GM23338 (cell line): Measurements from ENCODE around the gene PTPRN2. TPM values are rescaled to one million over a fixed set of nuclear protein-coding genes. Genes with fewer than 3 reads are reported as not detected.

Experiments
- ATAC-seq: fragments of 200-7000 bp; cut with Tn5 transposase; 3 replicates; pipeline ENCODE4 v1.9.1; 2020
- DNase-seq: peaks from one replicate; pipeline ENCODE4 v3.0.0-alpha.2; 2015; ENCODE audit warnings: low spot score
- H2AFZ ChIP-seq: fragments of 200-600 bp; sonication (generic); 2 replicates; pipeline ENCODE4 v1.8.0; 2016; ENCODE audit warnings: antibody characterized with exemption, mild to moderate bottlenecking, moderate library complexity
- H3F3A ChIP-seq: fragments of 200-600 bp; sonication (generic); replicated peaks from 2 replicates; pipeline ENCODE4 v1.8.0; 2017; ENCODE audit warnings: antibody characterized with exemption, mixed run types, low read depth
- H3K27ac ChIP-seq: fragments of 200-600 bp; sonication (generic); 2 replicates; pipeline ENCODE4 v1.6.1; 2016; ENCODE audit warnings: low read depth
- H3K27me3 ChIP-seq: fragments of 200-600 bp; sonication (generic); 2 replicates; pipeline ENCODE4 v1.8.0; 2016; ENCODE audit warnings: mild to moderate bottlenecking, mixed run types, moderate library complexity; ENCODE audit not compliant: insufficient read depth
- H3K36me3 ChIP-seq: fragments of 200-600 bp; sonication (generic); 2 replicates; pipeline ENCODE4 v1.8.0; 2016; ENCODE audit warnings: mild to moderate bottlenecking; ENCODE audit not compliant: insufficient read depth
- H3K4me1 ChIP-seq: fragments of 200-600 bp; sonication (generic); 2 replicates; pipeline ENCODE4 v1.8.0; 2016; ENCODE audit warnings: mild to moderate bottlenecking, moderate library complexity; ENCODE audit not compliant: insufficient read depth
- H3K4me2 ChIP-seq: fragments of 200-600 bp; sonication (generic); 2 replicates; pipeline ENCODE4 v1.7.1; 2017; ENCODE audit warnings: mixed run types
- H3K4me3 ChIP-seq: fragments of 200-600 bp; sonication (generic); 2 replicates; pipeline ENCODE4 v1.6.1; 2016; ENCODE audit warnings: mixed run types
- H3K79me2 ChIP-seq: fragments of 200-600 bp; sonication (generic); replicated peaks from 2 replicates; pipeline ENCODE4 v1.8.0; 2017; ENCODE audit warnings: mild to moderate bottlenecking; ENCODE audit not compliant: insufficient read depth
- H3K9me2 ChIP-seq: fragments of 200-600 bp; sonication (generic); 2 replicates; pipeline ENCODE4 v1.8.0; 2017; ENCODE audit not compliant: insufficient read depth
- H4K20me1 ChIP-seq: fragments of 200-600 bp; sonication (generic); replicated peaks from 2 replicates; pipeline ENCODE4 v1.8.0; 2017; ENCODE audit warnings: mild to moderate bottlenecking; ENCODE audit not compliant: insufficient read depth
- H3K27ac Mint-ChIP-seq: 2 replicates; pipeline ENCODE4 v1.8.0; 2020; ENCODE audit warnings: inconsistent platforms, mild to moderate bottlenecking, moderate library complexity, mixed read lengths
- H3K27me3 Mint-ChIP-seq: 3 replicates; pipeline ENCODE4 v1.8.0; 2022; ENCODE audit warnings: low read depth, mild to moderate bottlenecking, moderate library complexity, mixed read lengths, inconsistent platforms; ENCODE audit not compliant: insufficient read depth, poor library complexity
- H3K36me3 Mint-ChIP-seq: 3 replicates; pipeline ENCODE4 v1.8.0; 2021; ENCODE audit warnings: low read depth, mild to moderate bottlenecking, inconsistent platforms, moderate library complexity, mixed read lengths
- H3K4me1 Mint-ChIP-seq: 3 replicates; pipeline ENCODE4 v1.8.0; 2020; ENCODE audit warnings: mild to moderate bottlenecking, inconsistent platforms, mixed read lengths
- H3K4me3 Mint-ChIP-seq: 3 replicates; pipeline ENCODE4 v1.8.0; 2021; ENCODE audit warnings: moderate library complexity, mild to moderate bottlenecking, inconsistent platforms, mixed read lengths
- H3K9me3 Mint-ChIP-seq: 3 replicates; pipeline ENCODE4 v1.8.0; 2020; ENCODE audit warnings: moderate library complexity, mild to moderate bottlenecking, inconsistent platforms, mixed read lengths
- POLR2AphosphoS5 ChIP-seq: IDR thresholded peaks from 2 replicates; pipeline ENCODE4 v1.6.1; 2016; ENCODE audit warnings: antibody characterized with exemption, low read depth
- STAT1 ChIP-seq: IDR thresholded peaks from one replicate; pipeline ENCODE4 v1.6.1; 2016; ENCODE audit warnings: antibody characterized with exemption; ENCODE audit not compliant: unreplicated experiment
- ZNF114 ChIP-seq: fragments of 250-450 bp; sonication (Bioruptor Pico); IDR thresholded peaks from 2 replicates; pipeline ENCODE4 v1.5.0; 2020; ENCODE audit warnings: mild to moderate bottlenecking, moderate library complexity
- polyA plus RNA-seq: library from polyadenylated mRNA; unstranded; fragments of >200 nt; fragmentation: Nextera tagmentation; extraction: Ambion mirVana; gene quantifications from 2 replicates; pipeline ENCODE4 v1.2.1, GENCODE V29; 2016
- total RNA-seq: library from RNA; depleted of rRNA; stranded (reverse); fragments of >200 nt; shearing (Covaris generic); gene quantifications from 2 replicates; pipeline ENCODE4 v1.2.3, GENCODE V29; 2014
- TF ChIP-seq, protein P1 (sequence below): IDR thresholded peaks from one replicate; pipeline ENCODE4 v1.6.1; 2018; ENCODE audit warnings: antibody characterized with exemption; ENCODE audit not compliant: unreplicated experiment
- TF ChIP-seq, protein P2 (sequence below), 2 experiments: fragments of 200-600 bp in 1 of 2; sonication (generic) in 1 of 2; conservative IDR thresholded peaks; 2 replicates each; pipeline versions ENCODE4 v1.5.1 to v1.6.1; 2016 to 2017; ENCODE audit warnings: antibody characterized with exemption in 2 of 2, low read depth in 2 of 2, mild to moderate bottlenecking in 2 of 2, moderate library complexity in 1 of 2
- TF ChIP-seq, protein P3 (sequence below): IDR thresholded peaks from 2 replicates; pipeline ENCODE4 v1.6.1; 2016; ENCODE audit warnings: antibody characterized with exemption

Gene PTPRN2
- total and polyA plus RNA-seq, 2 experiments from 2014 or later, result 0.87 to 4.0 TPM

DNA sequence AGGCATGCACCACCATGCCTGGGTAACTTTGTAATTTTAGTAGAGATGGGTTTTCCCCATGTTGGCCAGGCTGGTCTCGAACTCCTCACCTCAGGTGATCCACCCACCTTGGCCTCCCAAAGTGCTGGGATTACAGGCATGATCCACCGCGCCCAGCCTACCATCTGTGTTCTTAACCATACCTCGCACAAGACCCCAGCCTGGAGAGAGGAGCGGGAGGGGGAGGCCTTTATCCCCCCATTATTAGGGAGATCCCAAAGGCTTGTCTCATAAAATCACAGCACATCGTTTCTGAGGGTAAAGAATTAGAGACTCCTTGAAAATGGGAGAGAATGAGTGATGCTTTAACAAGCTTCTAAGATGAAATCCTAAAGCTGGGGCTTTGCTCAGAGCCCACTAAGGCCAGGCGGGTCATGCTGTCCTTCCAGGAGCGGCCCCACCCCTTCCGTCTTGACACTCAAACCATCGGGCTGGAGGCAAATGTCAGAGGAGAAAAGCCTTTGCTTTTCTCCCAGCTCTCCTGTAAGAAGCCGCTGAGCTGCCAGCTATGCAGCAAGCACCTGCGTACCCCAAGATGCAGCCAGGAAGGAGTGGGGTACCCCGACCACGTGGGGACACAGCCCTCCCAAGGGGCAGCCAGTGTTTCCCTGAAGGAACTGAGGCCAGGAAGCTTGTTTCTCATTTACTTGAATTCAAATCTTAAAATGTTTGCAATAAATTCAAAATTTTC, 339.7 kb downstream of the PTPRN2 start:
- H4K20me1 ChIP-seq, result no peaks in the 10 kb centered on the region
- H3K4me2 ChIP-seq, result no peak overlapping the region
- H3K36me3 ChIP-seq, result no peaks in the 10 kb centered on the region
- H3K9me2 ChIP-seq, result no peaks in the 10 kb centered on the region
- peaks cover 9% of the 10 kb centered on the region for H3K27me3 Mint-ChIP-seq
- no peaks in the 10 kb centered on the region; the same call in 1 of the 3 replicates for H3K9me3 Mint-ChIP-seq
- H3K27ac Mint-ChIP-seq, result no peak overlapping the region
- no peaks in the 10 kb centered on the region for H3K4me1 Mint-ChIP-seq
- H3K4me3 Mint-ChIP-seq, result no peak overlapping the region
- ATAC-seq (no peak), DNase-seq (no peak)
- no peaks in the 10 kb centered on the region for H3K4me1 ChIP-seq
- no peaks in the 10 kb centered on the region for H3K79me2 ChIP-seq
- H3K4me3 ChIP-seq, result no peak overlapping the region
- H3K36me3 Mint-ChIP-seq, result peaks cover 34% of the 10 kb centered on the region
- H3K27ac ChIP-seq, result no peak overlapping the region
- peaks cover 14% of the 10 kb centered on the region for H3F3A ChIP-seq
- H2AFZ ChIP-seq, result no peak overlapping the region
- TF ChIP-seq POLR2AphosphoS5, result no peak
- TF ChIP-seq, protein P1, sequence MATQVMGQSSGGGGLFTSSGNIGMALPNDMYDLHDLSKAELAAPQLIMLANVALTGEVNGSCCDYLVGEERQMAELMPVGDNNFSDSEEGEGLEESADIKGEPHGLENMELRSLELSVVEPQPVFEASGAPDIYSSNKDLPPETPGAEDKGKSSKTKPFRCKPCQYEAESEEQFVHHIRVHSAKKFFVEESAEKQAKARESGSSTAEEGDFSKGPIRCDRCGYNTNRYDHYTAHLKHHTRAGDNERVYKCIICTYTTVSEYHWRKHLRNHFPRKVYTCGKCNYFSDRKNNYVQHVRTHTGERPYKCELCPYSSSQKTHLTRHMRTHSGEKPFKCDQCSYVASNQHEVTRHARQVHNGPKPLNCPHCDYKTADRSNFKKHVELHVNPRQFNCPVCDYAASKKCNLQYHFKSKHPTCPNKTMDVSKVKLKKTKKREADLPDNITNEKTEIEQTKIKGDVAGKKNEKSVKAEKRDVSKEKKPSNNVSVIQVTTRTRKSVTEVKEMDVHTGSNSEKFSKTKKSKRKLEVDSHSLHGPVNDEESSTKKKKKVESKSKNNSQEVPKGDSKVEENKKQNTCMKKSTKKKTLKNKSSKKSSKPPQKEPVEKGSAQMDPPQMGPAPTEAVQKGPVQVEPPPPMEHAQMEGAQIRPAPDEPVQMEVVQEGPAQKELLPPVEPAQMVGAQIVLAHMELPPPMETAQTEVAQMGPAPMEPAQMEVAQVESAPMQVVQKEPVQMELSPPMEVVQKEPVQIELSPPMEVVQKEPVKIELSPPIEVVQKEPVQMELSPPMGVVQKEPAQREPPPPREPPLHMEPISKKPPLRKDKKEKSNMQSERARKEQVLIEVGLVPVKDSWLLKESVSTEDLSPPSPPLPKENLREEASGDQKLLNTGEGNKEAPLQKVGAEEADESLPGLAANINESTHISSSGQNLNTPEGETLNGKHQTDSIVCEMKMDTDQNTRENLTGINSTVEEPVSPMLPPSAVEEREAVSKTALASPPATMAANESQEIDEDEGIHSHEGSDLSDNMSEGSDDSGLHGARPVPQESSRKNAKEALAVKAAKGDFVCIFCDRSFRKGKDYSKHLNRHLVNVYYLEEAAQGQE, result no peak
- TF ChIP-seq, protein P2, sequence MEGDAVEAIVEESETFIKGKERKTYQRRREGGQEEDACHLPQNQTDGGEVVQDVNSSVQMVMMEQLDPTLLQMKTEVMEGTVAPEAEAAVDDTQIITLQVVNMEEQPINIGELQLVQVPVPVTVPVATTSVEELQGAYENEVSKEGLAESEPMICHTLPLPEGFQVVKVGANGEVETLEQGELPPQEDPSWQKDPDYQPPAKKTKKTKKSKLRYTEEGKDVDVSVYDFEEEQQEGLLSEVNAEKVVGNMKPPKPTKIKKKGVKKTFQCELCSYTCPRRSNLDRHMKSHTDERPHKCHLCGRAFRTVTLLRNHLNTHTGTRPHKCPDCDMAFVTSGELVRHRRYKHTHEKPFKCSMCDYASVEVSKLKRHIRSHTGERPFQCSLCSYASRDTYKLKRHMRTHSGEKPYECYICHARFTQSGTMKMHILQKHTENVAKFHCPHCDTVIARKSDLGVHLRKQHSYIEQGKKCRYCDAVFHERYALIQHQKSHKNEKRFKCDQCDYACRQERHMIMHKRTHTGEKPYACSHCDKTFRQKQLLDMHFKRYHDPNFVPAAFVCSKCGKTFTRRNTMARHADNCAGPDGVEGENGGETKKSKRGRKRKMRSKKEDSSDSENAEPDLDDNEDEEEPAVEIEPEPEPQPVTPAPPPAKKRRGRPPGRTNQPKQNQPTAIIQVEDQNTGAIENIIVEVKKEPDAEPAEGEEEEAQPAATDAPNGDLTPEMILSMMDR (conservative IDR thresholded peaks at IDR 0.05; ENCODE audit: low read depth in 2 of 2), result no peak
- TF ChIP-seq ZNF114 (CRISPR knock-in tag), result no peak
- H3K27me3 ChIP-seq, result no peaks in the 10 kb centered on the region

DNA sequence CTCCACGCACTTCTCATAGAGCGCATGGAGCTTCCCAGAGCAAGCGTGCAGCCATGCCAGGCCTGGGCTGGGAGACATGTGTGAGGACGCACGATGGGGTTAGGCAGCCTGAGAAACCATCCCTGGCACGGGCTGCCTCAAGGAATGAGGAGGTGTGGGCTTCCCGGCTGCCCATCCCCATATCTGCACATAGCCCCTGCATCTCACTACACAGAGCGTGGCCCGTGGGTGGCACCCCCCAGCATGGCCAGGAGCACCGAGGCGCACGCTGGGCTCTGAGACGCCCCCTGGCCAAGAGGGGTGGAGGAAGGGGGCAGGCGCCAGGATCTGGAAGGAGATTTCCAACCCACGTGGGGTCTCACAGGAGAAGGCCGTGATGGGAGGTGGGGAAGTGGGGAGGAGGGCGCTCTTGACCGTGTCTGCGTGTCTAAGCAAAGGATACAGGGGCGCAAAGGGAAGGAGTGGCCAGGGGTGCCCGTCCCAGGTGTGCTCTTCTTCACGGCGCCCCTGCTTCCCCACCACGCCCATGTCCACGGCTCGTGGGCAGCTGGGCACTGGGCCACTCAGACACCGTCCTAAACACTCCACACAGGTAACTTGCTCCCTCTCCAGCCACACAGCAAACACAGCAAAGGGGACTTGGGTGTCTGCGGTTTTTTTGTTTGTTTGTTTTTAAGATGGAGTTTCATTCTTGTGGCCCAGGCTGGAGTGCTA, 340.5 kb downstream of the PTPRN2 start:
- Mint-ChIP-seq H3K4me1 (no peaks in the 10 kb centered on the region), H3K27me3 (peaks cover 7% of the 10 kb centered on the region), H3K36me3 (peaks cover 36% of the 10 kb centered on the region), H3K9me3 (no peaks in the 10 kb centered on the region; the same call in 1 of the 3 replicates), H3K27ac (no peak overlapping the region), H3K4me3 (no peak overlapping the region)
- Histone ChIP-seq H3K9me2 (no peaks in the 10 kb centered on the region), H3K4me2 (no peak overlapping the region), H3K27me3 (no peaks in the 10 kb centered on the region), H3K79me2 (no peaks in the 10 kb centered on the region), H3K36me3 (no peaks in the 10 kb centered on the region), H3F3A (peaks cover 14% of the 10 kb centered on the region), H4K20me1 (no peaks in the 10 kb centered on the region), H3K27ac (no peak overlapping the region), H2AFZ (no peak overlapping the region), H3K4me3 (no peak overlapping the region), H3K4me1 (no peaks in the 10 kb centered on the region)
- ATAC-seq (no peak), DNase-seq (no peak)
- TF ChIP-seq, protein P3, sequence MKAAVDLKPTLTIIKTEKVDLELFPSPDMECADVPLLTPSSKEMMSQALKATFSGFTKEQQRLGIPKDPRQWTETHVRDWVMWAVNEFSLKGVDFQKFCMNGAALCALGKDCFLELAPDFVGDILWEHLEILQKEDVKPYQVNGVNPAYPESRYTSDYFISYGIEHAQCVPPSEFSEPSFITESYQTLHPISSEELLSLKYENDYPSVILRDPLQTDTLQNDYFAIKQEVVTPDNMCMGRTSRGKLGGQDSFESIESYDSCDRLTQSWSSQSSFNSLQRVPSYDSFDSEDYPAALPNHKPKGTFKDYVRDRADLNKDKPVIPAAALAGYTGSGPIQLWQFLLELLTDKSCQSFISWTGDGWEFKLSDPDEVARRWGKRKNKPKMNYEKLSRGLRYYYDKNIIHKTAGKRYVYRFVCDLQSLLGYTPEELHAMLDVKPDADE, result no peak
- TF ChIP-seq, protein P2 (conservative IDR thresholded peaks at IDR 0.05; ENCODE audit: low read depth in 2 of 2), result no peak
- no peak for TF ChIP-seq STAT1
- no peak for TF ChIP-seq POLR2AphosphoS5
